Hepatocyte (in vitro differentiated cells): ENCODE data around the gene ANO9. TPM values are rescaled to one million over a fixed set of nuclear protein-coding genes. Genes with fewer than 3 reads are reported as not detected.

ENCODE experiments used
- DNase-seq: peaks from one replicate; pipeline ENCODE4 v3.0.0-alpha.2; 2016; ENCODE audit warnings: low spot score
- H2AFZ ChIP-seq: fragments of 200-600 bp; sonication (generic); 2 replicates; pipeline ENCODE4 v1.6.0; 2016; ENCODE audit warnings: antibody characterized with exemption, mild to moderate bottlenecking
- H3K27ac ChIP-seq: fragments of 200-600 bp; sonication (generic); 2 replicates; pipeline ENCODE4 v1.5.1; 2016; ENCODE audit warnings: mild to moderate bottlenecking
- H3K27me3 ChIP-seq: fragments of 200-600 bp; sonication (generic); 2 replicates; pipeline ENCODE4 v1.6.1; 2016
- H3K36me3 ChIP-seq: fragments of 200-600 bp; sonication (generic); replicated peaks from 2 replicates; pipeline ENCODE4 v1.5.1; 2016; ENCODE audit warnings: low read depth; ENCODE audit not compliant: insufficient read depth
- H3K4me1 ChIP-seq: fragments of 200-600 bp; sonication (generic); 2 replicates; pipeline ENCODE4 v1.5.1; 2016; ENCODE audit warnings: mild to moderate bottlenecking, moderate library complexity; ENCODE audit not compliant: insufficient read depth
- H3K4me2 ChIP-seq: fragments of 200-600 bp; sonication (generic); 2 replicates; pipeline ENCODE4 v1.6.0; 2016
- H3K4me3 ChIP-seq: fragments of 200-600 bp; sonication (generic); 2 replicates; pipeline ENCODE4 v1.5.1; 2016; ENCODE audit warnings: mild to moderate bottlenecking
- H3K79me2 ChIP-seq: fragments of 200-600 bp; sonication (generic); 2 replicates; pipeline ENCODE4 v1.6.0; 2017; ENCODE audit warnings: mild to moderate bottlenecking
- H3K9me2 ChIP-seq: fragments of 200-600 bp; sonication (generic); replicated peaks from 2 replicates; pipeline ENCODE4 v1.6.0; 2017; ENCODE audit warnings: mild to moderate bottlenecking; ENCODE audit not compliant: insufficient read depth
- H3K9me3 ChIP-seq: fragments of 200-600 bp; sonication (generic); 2 replicates; pipeline ENCODE4 v1.5.1; 2016; ENCODE audit warnings: low read depth, mild to moderate bottlenecking
- H4K20me1 ChIP-seq: fragments of 200-600 bp; sonication (generic); 2 replicates; pipeline ENCODE4 v1.6.0; 2016; ENCODE audit warnings: mild to moderate bottlenecking; ENCODE audit not compliant: insufficient read depth, poor library complexity, severe bottlenecking
- CTCF ChIP-seq: fragments of 200-600 bp; sonication (generic); IDR thresholded peaks from 2 replicates; pipeline ENCODE4 v1.5.1; 2016; ENCODE audit warnings: antibody characterized with exemption, mild to moderate bottlenecking; ENCODE audit not compliant: poor library complexity
- EZH2 ChIP-seq: fragments of 200-600 bp; sonication (generic); IDR thresholded peaks from 2 replicates; pipeline ENCODE4 v1.6.1; 2016; ENCODE audit warnings: antibody characterized with exemption, mild to moderate bottlenecking, borderline replicate concordance
- EZH2phosphoT487 ChIP-seq: fragments of 200-600 bp; sonication (generic); IDR thresholded peaks from one replicate; pipeline ENCODE4 v1.6.1; 2018; ENCODE audit warnings: antibody characterized with exemption, mild to moderate bottlenecking, low read depth, moderate library complexity; ENCODE audit not compliant: unreplicated experiment, severe bottlenecking
- WGBS: methylation state at CpG from one replicate; pipeline ENCODE4 v1.1.6; 2016; ENCODE audit warnings: low lambda C conversion rate; ENCODE audit errors: missing lambda C conversion rate; 5-methylcytosine and 5-hydroxymethylcytosine counted together
- polyA plus RNA-seq: library from polyadenylated mRNA; unstranded; fragments of >200 nt; fragmentation: Nextera tagmentation; extraction: Ambion mirVana; gene quantifications from 2 replicates; pipeline ENCODE4 v1.2.1, GENCODE V29; 2016
- total RNA-seq: library from RNA; depleted of rRNA; stranded (reverse); fragments of >200 nt; gene quantifications from 2 replicates; pipeline ENCODE4 v1.2.3, GENCODE V29; 2014

ANO9 gene
- total and polyA plus RNA-seq, 2 experiments from 2014 or later: 21.2 to 35.7 TPM

GRCh38 chr11:371051-371450 lies 70.8 kb downstream of the ANO9 start:
- Histone ChIP-seq H3K4me3 (no peak overlapping the region), H4K20me1 (peaks cover 8% of the 10 kb centered on the region), H3K36me3 (no peaks in the 10 kb centered on the region), H3K4me2 (peak overlapping the region; percentile 91), H3K4me1 (peaks cover 10% of the 10 kb centered on the region), H3K27ac (no peak overlapping the region), H2AFZ (no peak overlapping the region), H3K79me2 (peaks cover 5% of the 10 kb centered on the region), H3K9me3 (no peaks in the 10 kb centered on the region), H3K27me3 (no peaks in the 10 kb centered on the region), H3K9me2 (no peaks in the 10 kb centered on the region)
- no peak for DNase-seq
- WGBS: 99% methylated on average over 5 of the region's 5 CpGs
- TF ChIP-seq EZH2: no peak
- TF ChIP-seq CTCF: no peak
- TF ChIP-seq EZH2phosphoT487: no peak

- no peak for TF ChIP-seq EZH2
- no peak for TF ChIP-seq CTCF
- no peak for TF ChIP-seq EZH2phosphoT487
- Histone ChIP-seq H3K27ac (peak overlapping the region; percentile 79), H3K36me3 (no peaks in the 10 kb centered on the region), H2AFZ (no peak overlapping the region), H3K4me2 (peak overlapping the region; percentile 91), H4K20me1 (peaks cover 8% of the 10 kb centered on the region), H3K9me3 (no peaks in the 10 kb centered on the region), H3K4me3 (peak overlapping the region; percentile 58), H3K4me1 (peaks cover 10% of the 10 kb centered on the region), H3K27me3 (no peaks in the 10 kb centered on the region), H3K9me2 (no peaks in the 10 kb centered on the region), H3K79me2 (peaks cover 5% of the 10 kb centered on the region)
- 22% methylated on average over 24 of the region's 42 CpGs for WGBS
- DNase-seq: peak; percentile 46
Measured at GRCh38 chr11:370070-370941, 71.5 kb downstream of the ANO9 start.

DNA sequence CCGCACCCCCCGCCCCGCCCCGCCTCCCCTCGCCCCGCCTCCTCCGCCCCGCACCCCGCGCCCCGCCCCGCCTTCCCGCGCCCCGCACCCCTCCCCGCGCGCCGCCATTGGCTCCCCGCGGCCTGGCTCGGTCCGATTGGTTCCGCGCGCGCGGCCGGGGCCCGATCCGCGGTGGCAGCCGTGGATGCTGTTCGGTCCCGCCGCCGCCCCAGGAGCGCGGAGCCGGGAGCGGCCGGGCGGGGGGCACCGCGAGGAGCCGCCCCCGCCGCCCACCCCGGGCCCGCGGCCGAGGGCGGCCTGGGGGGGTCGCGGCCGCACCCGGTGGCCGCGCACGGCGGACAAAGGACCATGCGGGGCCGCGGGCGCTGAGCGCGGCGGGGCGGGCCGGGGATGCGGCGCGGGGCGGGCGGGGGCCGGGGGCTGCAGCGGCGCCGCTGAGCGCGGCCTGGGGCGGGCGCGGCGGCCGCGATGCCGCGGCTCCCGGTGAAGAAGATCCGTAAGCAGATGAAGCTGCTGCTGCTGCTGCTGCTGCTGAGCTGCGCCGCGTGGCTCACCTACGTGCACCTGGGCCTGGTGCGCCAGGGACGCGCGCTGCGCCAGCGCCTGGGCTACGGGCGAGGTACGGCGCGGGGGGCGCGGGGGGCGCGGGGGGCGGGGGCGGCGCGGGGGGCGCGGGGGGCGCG lies 72.3 kb downstream of the ANO9 start, which contains the start of gene B4GALNT4:
Gene B4GALNT4, plus strand, starts transcription at position 164 of the 683 bp plus-strand sequence. Its CDS starts 305 bp downstream, at position 469.
- H3K9me3 ChIP-seq: no peaks in the 10 kb centered on the region
- peak within 1 kb of the TSS; percentile 92 for H3K4me2 ChIP-seq
- no peaks in the 10 kb centered on the region for H3K36me3 ChIP-seq
- H4K20me1 ChIP-seq: peaks cover 8% of the 10 kb centered on the region
- TF ChIP-seq CTCF: no peak
- no peak for TF ChIP-seq EZH2
- TF ChIP-seq EZH2phosphoT487: no peak
- H3K27ac ChIP-seq: peak within 1 kb of the TSS; percentile 79
- no peaks in the 10 kb centered on the region for H3K9me2 ChIP-seq
- peak within 1 kb of the TSS; percentile 58 for H3K4me3 ChIP-seq
- H3K27me3 ChIP-seq: no peaks in the 10 kb centered on the region
- H3K4me1 ChIP-seq: peaks cover 10% of the 10 kb centered on the region
- 0% methylated on average over 9 of the region's 118 CpGs for WGBS
- peaks cover 5% of the 10 kb centered on the region for H3K79me2 ChIP-seq
- H2AFZ ChIP-seq: peak within 1 kb of the TSS; percentile 45
- DNase-seq: peak; percentile 72
